Cardiac septum (tissue), 1 donor: ENCODE measurements around the gene ZNRD2. TPM values are rescaled to one million over a fixed set of nuclear protein-coding genes. Genes with fewer than 3 reads are reported as not detected.
A peak's percentile ranks its signal among the peaks of the same experiment; 100 is the strongest.

Experiments used
- DNase-seq: peaks from one replicate; pipeline ENCODE4 v3.0.0-alpha.2; 2020; ENCODE audit warnings: low spot score
- intact Hi-C: fragments of 100-400 bp; cut with DNase I; formaldehyde crosslinking; loops from one replicate; pipeline ENCODE4 v1.14.0; 2022
- total RNA-seq: library from RNA; stranded (reverse); fragmentation: NEBNext Ultra II Directional; extraction: Animal tissue kit (Norgen Biotek cat#: 25700); gene quantifications from one replicate; pipeline ENCODE4 v1.2.1, GENCODE V29; 2021
- donor health status: DM: no; HTN: no; CAD: no.

Gene ZNRD2
- total RNA-seq, 1 donor from 2014 or later: 28.3 TPM

DNA sequence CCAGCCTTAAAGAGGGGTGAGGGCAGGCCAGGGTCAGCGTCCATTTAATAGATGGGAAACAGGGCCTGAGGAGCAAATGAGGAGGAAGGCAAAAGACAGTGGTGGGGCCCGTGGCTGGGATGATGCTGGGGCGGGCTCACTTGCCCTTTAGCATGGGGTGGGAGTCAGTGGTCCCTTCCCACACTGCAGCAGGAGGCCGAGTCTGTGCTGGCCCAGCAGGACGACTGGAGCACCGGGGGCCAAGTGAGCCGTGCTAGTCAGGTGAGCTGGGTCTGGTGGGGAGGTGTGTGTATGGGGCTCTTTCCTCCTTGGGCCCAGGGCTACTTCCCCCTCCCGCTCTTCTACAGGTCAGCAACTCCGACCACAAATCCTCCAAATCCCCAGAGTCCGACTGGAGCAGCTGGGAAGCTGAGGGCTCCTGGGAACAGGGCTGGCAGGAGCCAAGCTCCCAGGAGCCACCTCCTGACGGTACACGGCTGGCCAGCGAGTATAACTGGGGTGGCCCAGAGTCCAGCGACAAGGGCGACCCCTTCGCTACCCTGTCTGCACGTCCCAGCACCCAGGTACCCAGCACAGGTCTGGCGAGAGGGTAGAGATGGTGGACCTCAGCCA is 32.6 kb upstream of the ZNRD2 start:
- no peak for DNase-seq
- intact Hi-C loops: no loop called here

DNA sequence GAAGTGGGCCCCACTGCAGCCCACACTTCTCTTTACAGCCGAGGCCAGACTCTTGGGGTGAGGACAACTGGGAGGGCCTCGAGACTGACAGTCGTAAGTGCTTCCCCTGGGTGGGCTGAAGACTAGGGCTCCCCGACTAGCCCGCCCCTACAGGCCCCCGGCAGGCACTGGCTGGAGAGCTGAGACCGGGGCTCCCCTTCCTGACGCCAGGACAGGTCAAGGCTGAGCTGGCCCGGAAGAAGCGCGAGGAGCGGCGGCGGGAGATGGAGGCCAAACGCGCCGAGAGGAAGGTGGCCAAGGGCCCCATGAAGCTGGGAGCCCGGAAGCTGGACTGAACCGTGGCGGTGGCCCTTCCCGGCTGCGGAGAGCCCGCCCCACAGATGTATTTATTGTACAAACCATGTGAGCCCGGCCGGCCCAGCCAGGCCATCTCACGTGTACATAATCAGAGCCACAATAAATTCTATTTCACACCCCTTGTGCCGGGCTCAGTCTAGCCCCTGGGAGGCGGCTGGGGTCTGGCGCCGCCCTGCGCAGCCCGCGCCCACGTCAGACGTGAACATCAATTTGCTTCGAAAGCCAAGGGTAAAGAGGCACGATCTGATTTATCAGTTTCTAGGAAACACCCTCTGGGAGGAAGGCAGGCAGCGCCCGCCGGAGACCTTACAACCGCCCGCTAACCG is 31.9 kb upstream of the ZNRD2 start:
- no peak for DNase-seq
- intact Hi-C loops: no loop called here

DNA sequence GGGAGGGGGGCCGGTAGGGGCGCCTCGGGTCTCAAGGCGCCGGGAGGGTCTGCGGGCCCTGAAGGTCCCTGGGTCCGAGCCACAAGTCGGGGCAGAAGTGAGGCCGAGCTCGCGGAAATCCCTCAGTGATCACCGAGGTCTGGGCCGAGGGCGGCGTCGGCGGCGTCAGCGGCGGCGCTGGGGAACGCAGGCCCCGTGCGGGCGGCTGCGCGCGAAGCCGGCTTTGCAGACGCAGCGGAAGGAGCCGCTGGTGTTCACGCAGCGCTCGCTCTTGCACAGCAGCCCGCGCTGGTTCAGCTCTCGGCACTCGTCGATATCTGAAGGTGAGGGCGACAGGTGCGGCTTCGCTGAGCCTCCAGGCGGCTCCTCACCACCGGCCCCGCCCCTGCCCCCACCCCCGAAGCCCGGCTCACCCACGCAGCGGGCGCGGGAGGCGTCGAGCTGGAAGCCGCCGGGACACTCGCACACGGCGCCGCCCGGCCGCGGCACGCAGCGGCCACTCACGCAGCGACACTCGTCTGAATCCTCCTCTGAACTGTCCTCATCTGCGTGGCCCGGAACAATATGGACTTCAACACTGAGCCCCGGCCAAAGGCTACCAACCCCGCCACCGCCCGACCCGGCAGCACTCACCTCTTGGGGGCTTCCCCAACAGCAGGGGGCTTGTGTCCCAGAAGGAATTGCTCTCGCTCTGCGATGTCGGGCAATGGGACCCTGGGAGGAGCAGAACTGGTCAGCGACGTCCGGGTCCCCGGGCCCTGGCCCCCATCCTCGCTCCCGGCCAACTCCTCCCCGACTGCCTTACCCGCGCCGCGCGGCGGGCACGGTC is 31.1 kb upstream of the ZNRD2 start:
- intact Hi-C loops: no loop called here
- no peak for DNase-seq

GRCh38 chr11:65539744-65540289 is 30.5 kb upstream of the ZNRD2 start:
- intact Hi-C loops: loop anchor here (2.0 to 5.0 kb wide), 3 partner anchors 17 to 47 kb away; partner anchors contain the start of gene FAM89B

DNA sequence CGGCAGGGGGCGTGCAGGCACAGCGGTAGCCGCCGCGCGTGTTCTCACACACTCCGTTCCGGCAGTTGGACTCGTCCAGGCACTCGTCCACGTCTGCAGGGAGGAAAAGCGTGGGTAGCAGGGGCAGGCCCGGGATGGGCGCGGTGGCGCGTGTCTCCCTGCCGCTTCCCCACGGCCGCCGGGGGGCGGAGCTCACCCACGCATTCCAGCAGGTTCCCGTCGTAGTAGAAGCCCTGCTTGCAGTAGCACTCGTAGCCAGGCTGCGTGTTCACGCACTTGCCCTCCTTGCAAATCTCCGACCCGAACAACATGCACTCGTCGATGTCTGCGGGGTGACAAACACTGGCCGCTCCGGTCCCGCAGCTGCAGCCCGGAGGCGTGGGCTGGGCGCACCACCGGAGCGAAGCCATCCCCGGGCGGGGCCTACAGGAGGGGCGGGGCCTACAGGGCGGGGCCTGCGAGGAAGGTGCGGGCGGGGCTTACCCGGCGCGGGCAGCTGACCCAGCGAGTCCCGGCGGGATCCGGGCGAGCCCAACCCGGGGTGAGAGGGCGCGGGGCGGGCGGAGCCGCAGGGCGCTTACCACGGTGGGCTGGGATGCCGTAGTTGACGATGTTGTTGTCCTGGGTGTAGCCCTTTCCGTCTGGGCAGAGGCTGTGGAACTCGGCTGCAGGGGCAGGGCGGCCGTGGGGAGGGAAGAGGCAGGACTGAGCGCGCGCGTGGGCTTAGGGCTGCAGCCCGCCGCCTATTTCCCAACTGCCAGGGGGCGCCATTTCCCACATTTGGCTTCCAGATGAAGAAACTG is 29.8 kb upstream of the ZNRD2 start:
- intact Hi-C loops: loop anchor here (2.0 to 5.0 kb wide), 3 partner anchors 16 to 47 kb away; partner anchors contain the start of gene FAM89B
- peak; percentile 97 for DNase-seq

More at GRCh38 chr11:65539744-65540289, 30.5 kb upstream of the ZNRD2 start:
- DNase-seq: no peak

- DNase-seq: no peak
- intact Hi-C loops: loop anchor here (2.0 to 5.0 kb wide), 3 partner anchors 15 to 46 kb away; partner anchors contain the start of gene FAM89B
These were observed 28.9 kb upstream of the ZNRD2 start for GRCh38 chr11:65541093-65541982.

DNA sequence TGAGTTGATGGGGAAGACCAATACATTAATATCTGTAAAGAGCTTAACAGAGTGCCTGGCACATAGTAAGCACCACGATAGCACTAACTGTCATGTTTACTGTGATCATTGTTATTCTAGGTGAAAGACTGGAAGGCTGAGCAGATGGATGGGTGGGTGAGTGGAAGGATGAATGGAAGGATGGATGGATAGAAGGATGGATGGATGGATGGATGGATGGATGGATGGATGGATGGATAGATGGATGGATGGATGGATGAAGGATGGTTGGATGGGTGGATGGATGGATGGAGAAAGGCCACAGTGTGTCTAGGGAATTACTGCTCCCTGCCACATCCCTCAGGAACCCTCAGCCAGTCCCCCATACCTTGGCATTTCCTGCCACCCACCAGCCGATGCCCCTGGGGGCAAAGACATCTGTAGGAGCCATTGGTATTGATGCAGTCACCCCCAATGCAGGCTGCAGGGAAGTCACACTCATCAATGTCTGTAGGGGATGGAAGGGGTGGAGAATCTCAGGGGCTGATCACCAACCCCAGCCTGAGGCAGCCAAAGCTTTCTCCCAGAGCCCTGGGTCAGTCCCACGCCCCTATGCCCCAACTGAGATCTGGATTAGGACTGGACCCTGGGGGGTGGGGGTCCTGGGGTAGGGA is 27.4 kb upstream of the ZNRD2 start:
- intact Hi-C loops: loop anchor here (5.0 kb wide), 1 partner anchor 44 kb away; no protein-coding TSS in a partner anchor
- DNase-seq: no peak

DNA sequence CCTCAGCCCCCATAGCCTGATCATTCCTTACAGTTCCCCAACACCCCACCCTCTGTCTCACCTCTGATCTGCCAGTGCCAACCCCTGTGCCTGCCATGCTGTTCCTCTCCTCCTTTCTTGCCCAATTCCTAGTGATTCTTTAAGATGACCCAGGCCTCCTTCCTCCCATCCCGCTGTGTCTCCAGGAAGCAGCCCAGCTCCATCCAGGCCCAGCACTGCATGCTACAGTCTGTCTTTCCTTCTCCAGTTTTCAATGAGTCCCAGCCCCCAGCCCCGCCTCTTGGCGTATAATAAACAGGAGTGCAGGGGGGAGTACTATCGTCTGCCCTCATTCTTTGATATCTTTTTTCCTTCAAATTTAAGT is 24.4 kb upstream of the ZNRD2 start:
- no peak for DNase-seq
- intact Hi-C loops: no loop called here

GRCh38 chr11:65546217-65546958 is 23.9 kb upstream of the ZNRD2 start:
- DNase-seq: peak; percentile 96
- intact Hi-C loops: no loop called here

GRCh38 chr11:65547446-65548125 is 22.7 kb upstream of the ZNRD2 start:
- intact Hi-C loops: no loop called here
- no peak for DNase-seq

DNA sequence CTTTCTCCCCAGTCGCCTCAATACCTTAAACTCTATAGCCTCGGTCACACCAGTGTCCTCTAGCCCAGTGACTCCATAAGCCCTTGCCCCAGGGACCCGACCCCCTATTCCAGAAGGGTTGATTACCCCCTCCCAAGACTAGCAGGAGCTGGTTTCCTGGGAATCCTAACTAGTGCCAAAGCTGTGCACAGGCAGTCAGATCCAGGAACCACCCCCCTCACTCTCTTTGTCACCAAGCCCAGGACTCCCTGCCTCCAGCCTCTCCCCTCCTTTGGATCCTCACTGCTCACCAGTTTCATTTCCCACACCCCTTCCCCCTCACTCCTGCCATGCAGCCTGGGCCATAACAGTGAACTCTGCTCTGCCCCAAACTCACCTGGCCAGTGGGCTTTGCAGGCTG is 21.9 kb upstream of the ZNRD2 start:
- DNase-seq: no peak

GRCh38 chr11:65549096-65549495 is 21.2 kb upstream of the ZNRD2 start:
- DNase-seq: no peak
- intact Hi-C loops: no loop called here

More for the DNA sequence above, 21.9 kb upstream of the ZNRD2 start:
- intact Hi-C loops: no loop called here

DNA sequence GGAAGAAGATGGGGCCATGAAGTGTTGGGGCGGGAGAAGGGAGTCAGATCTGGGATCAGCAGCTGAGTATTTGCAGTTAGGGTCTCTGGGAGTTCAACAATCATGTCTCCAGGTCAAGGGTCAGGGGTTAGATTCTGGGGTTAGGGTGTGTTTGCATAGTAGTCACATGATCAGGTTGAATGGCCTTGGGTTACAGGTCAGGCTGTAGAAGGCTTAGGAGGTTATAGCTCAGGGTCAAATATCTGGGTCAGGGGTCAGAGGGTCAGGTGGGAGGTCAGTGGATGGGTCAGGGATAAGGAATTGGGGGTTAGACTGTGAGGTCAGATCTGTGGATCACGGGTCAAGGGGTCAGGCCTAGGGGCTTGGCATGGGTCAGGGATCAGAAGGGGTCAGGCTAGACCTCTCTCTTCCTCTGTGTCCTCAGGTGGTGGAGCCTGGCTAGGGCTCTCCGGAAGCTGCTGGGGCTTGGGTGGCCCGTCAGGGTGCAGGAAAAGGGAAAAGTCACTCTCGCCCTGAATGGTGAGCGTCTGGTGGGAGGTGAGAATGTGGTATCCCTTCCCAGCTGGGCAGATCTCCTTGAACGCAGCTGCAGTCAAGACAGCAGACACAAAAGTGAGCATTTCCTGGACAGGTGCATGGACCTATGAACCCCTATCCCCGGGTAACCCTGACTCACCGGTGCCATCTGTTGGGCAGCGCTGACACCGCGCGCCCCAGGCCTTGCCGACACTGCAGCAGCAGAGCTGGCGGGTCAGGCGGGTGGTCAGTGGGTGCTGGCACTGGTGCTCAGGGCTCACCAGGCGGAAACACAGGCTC is 18.5 kb upstream of the ZNRD2 start:
- no peak for DNase-seq
- intact Hi-C loops: no loop called here

DNA sequence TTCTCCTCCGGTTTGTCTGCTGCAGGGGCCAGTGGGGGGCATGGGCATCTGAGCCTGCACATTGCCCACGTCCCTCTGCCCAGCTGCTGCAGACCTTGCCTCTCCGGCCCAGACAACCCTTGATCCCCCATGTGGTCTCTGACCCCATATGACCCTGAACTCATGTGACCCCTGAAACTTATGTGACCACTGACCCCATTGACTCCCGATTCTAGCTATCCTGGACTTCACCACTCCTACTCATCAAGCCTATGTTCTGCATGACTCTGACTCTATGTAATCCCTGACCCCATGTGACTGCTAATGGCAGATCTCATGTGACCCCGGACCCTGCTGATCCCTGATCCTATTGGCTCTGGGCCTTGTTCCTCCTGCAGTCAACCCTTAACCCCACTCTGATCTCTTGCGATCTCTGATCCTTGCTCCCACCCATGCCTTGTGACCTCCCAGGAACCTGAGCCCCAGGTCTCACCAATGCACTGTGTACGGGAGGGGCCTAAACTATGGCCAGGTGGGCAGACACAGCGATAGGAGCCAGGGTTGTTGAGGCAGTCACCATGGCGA is 17.8 kb upstream of the ZNRD2 start:
- intact Hi-C loops: no loop called here
- no peak for DNase-seq

- intact Hi-C loops: no loop called here
- no peak for DNase-seq
These were observed 16.8 kb upstream of the ZNRD2 start for GRCh38 chr11:65553301-65554001.
